Measurements from ENCODE around the gene FOXF1.

The FOXF1 gene

DNA sequence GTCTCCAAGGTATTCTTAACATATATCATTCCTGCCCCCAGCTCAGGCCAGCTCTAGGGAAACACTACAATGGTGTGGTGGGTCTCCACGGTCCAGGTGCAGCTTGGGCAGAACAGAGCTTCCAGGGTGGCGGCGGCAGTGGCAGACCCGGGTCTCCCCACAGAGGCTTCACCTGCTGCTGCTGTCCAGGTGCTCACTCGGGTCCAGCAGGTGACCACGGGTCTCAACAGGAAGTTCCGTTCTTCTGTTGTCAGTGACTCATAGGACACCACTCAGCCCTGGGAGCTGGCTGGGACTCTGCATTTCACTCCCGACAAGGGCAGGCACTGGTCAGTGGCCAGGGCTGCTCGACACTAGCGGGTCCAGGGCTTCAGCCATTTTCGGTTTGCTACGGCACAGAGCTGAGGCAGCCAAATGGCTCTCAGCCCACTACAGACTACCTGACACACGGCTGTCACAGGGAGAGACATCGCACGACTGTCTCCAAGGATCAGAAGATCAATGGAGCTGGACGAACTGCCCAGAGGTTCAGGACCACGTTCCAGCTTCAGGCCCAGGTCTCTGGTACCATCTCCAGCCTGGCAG, 28.0 kb downstream of the FOXF1 start:
- no peak for DNase-seq (ENCODE audit: low spot score)
- in situ Hi-C loops (cut with MboI; ENCODE audit: low pct_unique_long_range_greater_than_20kb, low sequenced_read_pairs, unreplicated experiment): no loop called here
- TF ChIP-seq, protein P1, sequence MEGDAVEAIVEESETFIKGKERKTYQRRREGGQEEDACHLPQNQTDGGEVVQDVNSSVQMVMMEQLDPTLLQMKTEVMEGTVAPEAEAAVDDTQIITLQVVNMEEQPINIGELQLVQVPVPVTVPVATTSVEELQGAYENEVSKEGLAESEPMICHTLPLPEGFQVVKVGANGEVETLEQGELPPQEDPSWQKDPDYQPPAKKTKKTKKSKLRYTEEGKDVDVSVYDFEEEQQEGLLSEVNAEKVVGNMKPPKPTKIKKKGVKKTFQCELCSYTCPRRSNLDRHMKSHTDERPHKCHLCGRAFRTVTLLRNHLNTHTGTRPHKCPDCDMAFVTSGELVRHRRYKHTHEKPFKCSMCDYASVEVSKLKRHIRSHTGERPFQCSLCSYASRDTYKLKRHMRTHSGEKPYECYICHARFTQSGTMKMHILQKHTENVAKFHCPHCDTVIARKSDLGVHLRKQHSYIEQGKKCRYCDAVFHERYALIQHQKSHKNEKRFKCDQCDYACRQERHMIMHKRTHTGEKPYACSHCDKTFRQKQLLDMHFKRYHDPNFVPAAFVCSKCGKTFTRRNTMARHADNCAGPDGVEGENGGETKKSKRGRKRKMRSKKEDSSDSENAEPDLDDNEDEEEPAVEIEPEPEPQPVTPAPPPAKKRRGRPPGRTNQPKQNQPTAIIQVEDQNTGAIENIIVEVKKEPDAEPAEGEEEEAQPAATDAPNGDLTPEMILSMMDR (IDR thresholded peaks at IDR 0.05; ENCODE audit: extremely low read depth, insufficient read depth, missing control alignments): no peak

DNA sequence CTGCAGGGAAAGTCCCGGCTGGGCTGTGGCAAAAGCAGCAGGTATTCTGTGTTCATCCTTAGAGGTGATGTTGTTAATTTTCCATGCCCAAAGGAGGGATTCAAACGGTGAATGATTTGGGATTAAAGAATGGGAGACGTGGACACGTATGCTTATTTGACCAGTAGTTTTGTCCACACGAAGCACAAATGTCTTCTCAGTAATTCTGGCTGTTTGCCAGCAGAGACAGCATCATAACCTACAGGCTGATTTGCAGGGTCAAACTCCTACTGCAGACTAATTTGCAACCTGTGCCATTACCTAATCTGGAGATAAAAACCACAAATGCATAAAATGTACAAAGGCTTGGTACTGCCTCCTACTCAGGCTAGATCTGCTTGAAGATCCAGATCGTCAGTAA, 30.6 kb downstream of the FOXF1 start:
- in situ Hi-C loops (cut with MboI; ENCODE audit: low pct_unique_long_range_greater_than_20kb, low sequenced_read_pairs, unreplicated experiment): no loop called here
- DNase-seq (ENCODE audit: low spot score): no peak
- TF ChIP-seq, protein P1 (IDR thresholded peaks at IDR 0.05; ENCODE audit: extremely low read depth, insufficient read depth, missing control alignments): no peak

DNA sequence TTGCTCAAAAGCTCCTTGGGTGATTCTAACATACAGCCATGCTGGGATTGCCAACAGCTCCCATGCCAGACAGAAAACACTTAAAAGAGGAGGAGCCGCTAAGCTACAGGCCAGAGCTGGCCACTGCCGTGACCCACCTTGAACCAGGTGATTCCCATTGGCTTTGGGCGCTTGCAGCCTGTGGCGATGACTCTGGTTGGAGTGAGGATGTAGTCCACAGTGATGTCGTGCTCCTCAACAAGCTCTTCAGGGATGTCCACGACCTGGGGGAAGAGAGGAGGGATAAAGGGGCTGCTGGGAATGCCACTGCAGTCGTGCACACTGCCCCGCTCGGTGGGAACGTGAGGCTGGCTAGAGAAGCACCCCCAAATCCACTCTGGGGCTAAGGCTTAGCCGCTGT, 31.2 kb downstream of the FOXF1 start:
- in situ Hi-C loops (cut with MboI; ENCODE audit: low pct_unique_long_range_greater_than_20kb, low sequenced_read_pairs, unreplicated experiment): no loop called here
- TF ChIP-seq, protein P1 (IDR thresholded peaks at IDR 0.05; ENCODE audit: extremely low read depth, insufficient read depth, missing control alignments): no peak
- DNase-seq (ENCODE audit: low spot score): no peak

DNA sequence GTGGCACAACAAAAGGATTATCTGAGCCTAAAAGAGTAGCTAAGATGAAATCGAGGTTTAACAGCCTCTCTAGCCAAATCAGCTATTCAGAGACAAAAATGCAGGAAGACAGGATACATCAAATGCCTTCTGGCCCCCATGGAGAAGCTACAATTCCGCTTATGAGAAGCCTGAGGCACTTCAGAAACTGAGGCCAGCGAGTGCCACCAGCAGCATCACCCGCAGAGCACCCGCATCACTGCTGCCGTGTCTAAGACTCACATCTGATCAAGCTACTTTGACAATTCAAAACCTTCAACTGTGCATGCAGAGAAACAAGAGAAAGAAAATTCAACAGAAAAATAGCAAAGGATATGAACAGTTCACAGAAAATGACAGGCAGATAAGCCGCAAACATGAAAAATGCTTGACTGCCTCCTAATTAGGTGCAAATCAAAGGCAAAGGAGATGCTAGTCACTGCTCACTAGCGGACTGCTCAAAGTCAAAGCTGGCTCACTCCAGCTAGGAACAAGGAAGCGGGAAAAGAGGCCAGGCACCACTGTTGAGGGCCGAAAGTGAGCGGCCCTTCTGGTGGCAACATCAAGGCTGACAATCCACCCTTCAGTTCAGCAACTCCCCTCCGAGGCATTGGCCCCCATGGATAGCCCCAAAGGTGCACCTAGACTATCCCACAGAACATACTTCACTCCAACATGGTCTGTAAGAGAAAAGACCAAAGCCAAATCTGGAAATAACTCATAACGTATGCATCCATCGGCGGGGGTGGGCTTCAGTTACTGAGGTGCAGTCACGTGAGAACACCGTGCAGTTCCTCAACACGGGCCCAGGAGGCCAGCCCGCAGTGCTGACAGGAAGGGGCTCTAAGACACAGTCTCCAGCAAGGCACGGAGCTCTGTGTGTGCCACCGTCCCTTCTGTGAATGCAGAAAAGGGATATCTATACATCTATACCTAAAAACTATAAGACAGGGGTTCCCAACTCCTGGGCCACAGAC, 32.7 kb downstream of the FOXF1 start:
- in situ Hi-C loops (cut with MboI; ENCODE audit: low pct_unique_long_range_greater_than_20kb, low sequenced_read_pairs, unreplicated experiment): no loop called here
- TF ChIP-seq, protein P1 (IDR thresholded peaks at IDR 0.05; ENCODE audit: extremely low read depth, insufficient read depth, missing control alignments): no peak

DNA sequence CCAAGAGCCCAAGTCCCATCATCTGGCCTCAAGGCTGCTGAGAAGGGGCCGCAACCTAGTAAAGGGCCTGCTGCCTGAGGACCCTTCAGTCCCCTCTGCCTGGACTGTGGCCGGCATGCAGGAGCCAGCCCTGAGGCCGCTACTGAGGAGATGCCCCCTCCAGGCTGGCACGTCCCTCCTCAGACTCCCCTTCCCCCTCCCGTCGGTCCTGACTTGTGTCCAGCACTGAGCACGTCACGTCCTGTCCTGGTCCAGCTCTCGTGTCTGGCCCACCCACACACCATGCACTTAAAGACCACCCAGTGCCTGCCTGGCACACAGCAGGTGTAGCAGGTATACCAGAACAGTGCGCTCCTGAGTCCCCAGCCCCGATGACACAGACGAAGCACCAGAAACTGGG, 35.2 kb downstream of the FOXF1 start:
- DNase-seq (ENCODE audit: low spot score): no peak
- in situ Hi-C loops (cut with MboI; ENCODE audit: low pct_unique_long_range_greater_than_20kb, low sequenced_read_pairs, unreplicated experiment): no loop called here
- TF ChIP-seq, protein P1 (IDR thresholded peaks at IDR 0.05; ENCODE audit: extremely low read depth, insufficient read depth, missing control alignments): no peak

More for the DNA sequence above, 32.7 kb downstream of the FOXF1 start:
- DNase-seq (ENCODE audit: low spot score): no peak

DNA sequence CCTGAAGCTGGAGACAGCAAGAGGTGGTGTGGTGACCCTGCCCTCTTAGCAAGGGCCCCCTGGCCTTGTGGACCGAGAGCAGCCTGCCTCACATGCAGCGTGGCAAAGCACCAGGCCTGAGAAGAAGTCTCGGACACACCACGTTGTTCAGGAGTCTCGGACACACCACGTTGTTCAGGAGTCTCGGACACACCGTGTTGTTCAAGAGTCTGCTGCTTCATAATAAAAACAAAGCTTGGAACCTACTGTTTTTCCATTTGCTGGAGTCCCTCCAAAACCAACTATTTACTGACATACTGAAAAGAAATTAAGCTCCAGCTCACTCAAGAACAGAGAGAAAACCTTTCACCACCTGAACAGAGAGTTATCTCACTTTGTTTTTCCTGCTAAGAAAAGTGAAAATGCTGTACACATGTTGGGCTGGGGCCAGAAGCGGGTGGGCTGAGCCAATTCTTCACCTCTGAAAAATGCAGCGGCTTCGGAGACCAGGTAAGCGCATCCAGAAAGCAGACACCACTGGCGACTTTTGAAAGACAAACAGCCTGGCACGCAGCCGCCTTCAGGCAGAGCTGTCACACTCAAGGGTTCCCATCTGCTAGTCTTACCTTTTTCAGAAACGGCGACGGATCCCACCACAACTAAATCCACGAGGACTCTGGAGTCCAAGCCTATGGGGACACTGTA, 35.8 kb downstream of the FOXF1 start:
- no peak for DNase-seq (ENCODE audit: low spot score)
- TF ChIP-seq, protein P1 (IDR thresholded peaks at IDR 0.05; ENCODE audit: extremely low read depth, insufficient read depth, missing control alignments): no peak
- in situ Hi-C loops (cut with MboI; ENCODE audit: low pct_unique_long_range_greater_than_20kb, low sequenced_read_pairs, unreplicated experiment): no loop called here

Data from GM13977 (cell line).